Neural progenitor cell (in vitro differentiated cells): ENCODE data around the gene DNPH1.

Source experiments
- EZH2 ChIP-seq: fragments of 200-600 bp; sonication (generic); IDR thresholded peaks from 2 replicates; pipeline ENCODE4 v1.6.1; 2017; ENCODE audit warnings: antibody characterized with exemption, mild to moderate bottlenecking, moderate library complexity
- EZH2phosphoT487 ChIP-seq: fragments of 200-600 bp; sonication (generic); IDR thresholded peaks from 2 replicates; pipeline ENCODE4 v1.6.1; 2017; ENCODE audit warnings: antibody characterized with exemption
- TF ChIP-seq, protein P1 (sequence below): fragments of 200-600 bp; sonication (generic); IDR thresholded peaks from 2 replicates; pipeline ENCODE4 v1.5.1; 2017; ENCODE audit warnings: antibody characterized with exemption, mild to moderate bottlenecking

DNA sequence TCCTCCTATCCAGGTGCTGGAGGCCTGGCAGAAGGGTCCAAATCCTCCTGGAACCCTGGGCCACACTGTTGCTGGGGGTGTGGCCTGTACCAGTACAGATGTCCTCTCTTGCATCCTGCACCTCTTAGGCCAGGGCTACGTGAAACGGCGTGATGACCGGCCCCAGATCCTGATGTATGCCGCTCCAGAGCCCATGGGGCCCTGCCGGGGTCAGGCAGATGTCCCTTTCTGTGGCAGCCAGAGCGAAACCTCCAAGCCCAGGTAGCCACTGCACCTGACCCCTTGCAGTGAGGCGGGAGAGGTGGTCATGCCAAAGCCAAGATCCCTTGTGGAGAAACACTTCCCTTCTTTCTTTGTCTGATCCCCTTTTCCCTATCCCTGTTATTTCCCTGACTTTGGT is 14.2 kb downstream of the DNPH1 start:
- TF ChIP-seq, protein P1, sequence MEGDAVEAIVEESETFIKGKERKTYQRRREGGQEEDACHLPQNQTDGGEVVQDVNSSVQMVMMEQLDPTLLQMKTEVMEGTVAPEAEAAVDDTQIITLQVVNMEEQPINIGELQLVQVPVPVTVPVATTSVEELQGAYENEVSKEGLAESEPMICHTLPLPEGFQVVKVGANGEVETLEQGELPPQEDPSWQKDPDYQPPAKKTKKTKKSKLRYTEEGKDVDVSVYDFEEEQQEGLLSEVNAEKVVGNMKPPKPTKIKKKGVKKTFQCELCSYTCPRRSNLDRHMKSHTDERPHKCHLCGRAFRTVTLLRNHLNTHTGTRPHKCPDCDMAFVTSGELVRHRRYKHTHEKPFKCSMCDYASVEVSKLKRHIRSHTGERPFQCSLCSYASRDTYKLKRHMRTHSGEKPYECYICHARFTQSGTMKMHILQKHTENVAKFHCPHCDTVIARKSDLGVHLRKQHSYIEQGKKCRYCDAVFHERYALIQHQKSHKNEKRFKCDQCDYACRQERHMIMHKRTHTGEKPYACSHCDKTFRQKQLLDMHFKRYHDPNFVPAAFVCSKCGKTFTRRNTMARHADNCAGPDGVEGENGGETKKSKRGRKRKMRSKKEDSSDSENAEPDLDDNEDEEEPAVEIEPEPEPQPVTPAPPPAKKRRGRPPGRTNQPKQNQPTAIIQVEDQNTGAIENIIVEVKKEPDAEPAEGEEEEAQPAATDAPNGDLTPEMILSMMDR: no peak
- TF ChIP-seq EZH2phosphoT487 (no peak), EZH2 (no peak)
